Measurements from ENCODE around the gene MAML3.

GRCh38 chr4:139790291-139790690, 363.7 kb downstream of the MAML3 start:
- TF ChIP-seq CTCF (IDR thresholded peaks at IDR 0.05), result no peak
- no peak for TF ChIP-seq POLR2AphosphoS5 (IDR thresholded peaks at IDR 0.05)
- TF ChIP-seq POLR2A (IDR thresholded peaks at IDR 0.05), result no peak
- no peak for TF ChIP-seq EP300 (IDR thresholded peaks at IDR 0.05)

Measured in upper lobe of left lung (tissue), 4 donors.